Erythroblast (primary cell): ENCODE measurements around the gene TSHZ2.
"Not testable (repeated sequence)": the region's sequence is repeated elsewhere in the genome, so short reads cannot be mapped to it uniquely, and the experiment has no call there.

Experiments used
- DNase-seq, 2 experiments: peaks; one replicate each; lab custom pipeline; 2025; lab: John Stamatoyannopoulos, UW
- GATA1 ChIP-seq: IDR thresholded peaks from 2 replicates; pipeline ENCODE4 v1.6.1; 2011; ENCODE audit warnings: low read depth, mild to moderate bottlenecking, control low read depth, low read length, moderate library complexity
- POLR2A ChIP-seq: IDR thresholded peaks from 2 replicates; pipeline ENCODE4 v1.6.1; 2011; ENCODE audit warnings: mild to moderate bottlenecking, low read length

Gene TSHZ2

GRCh38 chr20:53494753-53495152 is 522.6 kb downstream of the TSHZ2 start:
- no peak for DNase-seq
- TF ChIP-seq GATA1: no peak
- no peak for TF ChIP-seq POLR2A

GRCh38 chr20:53495398-53496092 is 523.4 kb downstream of the TSHZ2 start:
- DNase-seq: no peak
- TF ChIP-seq POLR2A (no peak), GATA1 (no peak)

- TF ChIP-seq GATA1 (no peak), POLR2A (no peak)
- no peak for DNase-seq
Measured at GRCh38 chr20:53497246-53497645, 525.1 kb downstream of the TSHZ2 start.

GRCh38 chr20:53498341-53498740 is 526.2 kb downstream of the TSHZ2 start:
- TF ChIP-seq POLR2A (no peak), GATA1 (no peak)

GRCh38 chr20:53500651-53501050 is 528.5 kb downstream of the TSHZ2 start:
- TF ChIP-seq POLR2A: no peak
- no peak for TF ChIP-seq GATA1
- no peak for DNase-seq

More at GRCh38 chr20:53498341-53498740, 526.2 kb downstream of the TSHZ2 start:
- DNase-seq: no peak

- DNase-seq: no peak
- TF ChIP-seq POLR2A: no peak
- no peak for TF ChIP-seq GATA1
Measured at GRCh38 chr20:53502820-53503219, 530.7 kb downstream of the TSHZ2 start.

GRCh38 chr20:53503517-53503919 is 531.4 kb downstream of the TSHZ2 start:
- DNase-seq: no peak
- TF ChIP-seq POLR2A: no peak
- no peak for TF ChIP-seq GATA1

- DNase-seq: not testable (repeated sequence)
Measured at GRCh38 chr20:53504106-53504505, 531.9 kb downstream of the TSHZ2 start.

- DNase-seq: no peak
- TF ChIP-seq GATA1 (no peak), POLR2A (no peak)
Measured at GRCh38 chr20:53510262-53510661, 538.1 kb downstream of the TSHZ2 start.

GRCh38 chr20:53510704-53511103 is 538.5 kb downstream of the TSHZ2 start:
- no peak for DNase-seq
- TF ChIP-seq GATA1: no peak
- no peak for TF ChIP-seq POLR2A

- DNase-seq: no peak
- TF ChIP-seq GATA1 (no peak), POLR2A (no peak)
Measured at GRCh38 chr20:53512076-53512475, 539.9 kb downstream of the TSHZ2 start.

- DNase-seq: no peak
- TF ChIP-seq POLR2A: no peak
- TF ChIP-seq GATA1: no peak
Measured at GRCh38 chr20:53513168-53513488, 541.0 kb downstream of the TSHZ2 start.

- no peak for DNase-seq
- TF ChIP-seq GATA1: no peak
- TF ChIP-seq POLR2A: no peak
Measured at GRCh38 chr20:53513489-53514298, 541.5 kb downstream of the TSHZ2 start.

GRCh38 chr20:53515749-53516148 is 543.6 kb downstream of the TSHZ2 start:
- DNase-seq: no peak
- TF ChIP-seq POLR2A: no peak
- no peak for TF ChIP-seq GATA1
